HepG2 (cell line): ENCODE measurements around the gene LIN28B. TPM values are rescaled to one million over a fixed set of nuclear protein-coding genes. Genes with fewer than 3 reads are reported as not detected.
"Not testable (repeated sequence)": the region's sequence is repeated elsewhere in the genome, so short reads cannot be mapped to it uniquely, and the experiment has no call there.

Experiments
- ATAC-seq: fragments of 200-7000 bp; cut with Tn5 transposase; 3 replicates; pipeline ENCODE4 v1.9.1; 2020; ENCODE audit warnings: mild to moderate bottlenecking, moderate library complexity
- BruUV-seq: library from RNA; stranded (reverse); fragments of 400-500 nt; replicated peaks from 2 replicates; lab custom pipeline; 2021; lab: Mats Ljungman, UMichigan
- CTCF ChIA-PET: fragments of 300-600 bp; formaldehyde crosslinking; extraction: SDS; loops from one replicate; lab custom pipeline; 2021; ENCODE audit warnings: low total read pairs, inconsistent platforms, low intra/inter-chr PET ratio; lab: Yijun Ruan, JAX
- POLR2A ChIA-PET: fragments of 350-600 bp; sonication (Branson Sonifier 250); formaldehyde crosslinking; loops from one replicate; lab custom pipeline; 2020; ENCODE audit warnings: antibody characterized with exemption, inconsistent platforms; lab: Yijun Ruan, JAX
- DNase-seq: peaks from one replicate; pipeline ENCODE4 v3.0.0-alpha.2; 2015; ENCODE audit warnings: low spot score
- FAIRE-seq: peaks from 3 replicates; lab custom pipeline; 2011; peaks lifted over from hg19 to GRCh38; lab: Jason Lieb, UNC
- H2AFZ ChIP-seq: one replicate; pipeline ENCODE4 v1.6.1; 2011; ENCODE audit warnings: low read length, inconsistent platforms
- H3K27ac ChIP-seq: fragments of 300-600 bp; 3 replicates; pipeline ENCODE4 v1.8.0; 2011; ENCODE audit warnings: mixed run types, mild to moderate bottlenecking, mixed read lengths, low read length, inconsistent platforms; ENCODE audit not compliant: insufficient read depth; ENCODE audit errors: extremely low read length
- H3K27me3 ChIP-seq, 2 experiments: fragments of 200-600 bp in 1 of 2; 2 replicates in 1 of 2; 3 replicates in 1 of 2; pipeline versions ENCODE4 v1.6.0 to v1.8.0; 2011; ENCODE audit warnings: low read length in 2 of 2, mild to moderate bottlenecking in 2 of 2, moderate library complexity in 2 of 2, inconsistent platforms in 1 of 2; ENCODE audit not compliant: insufficient read depth in 2 of 2, control insufficient read depth in 1 of 2
- H3K36me3 ChIP-seq, 2 experiments: fragments of 200-600 bp in 1 of 2; replicated peaks in 1 of 2; 2 replicates in 1 of 2; 3 replicates in 1 of 2; pipeline versions ENCODE4 v1.5.1 to v1.8.0; 2011; ENCODE audit warnings: low read length in 2 of 2, inconsistent platforms in 1 of 2; ENCODE audit not compliant: insufficient read depth in 2 of 2, control insufficient read depth in 1 of 2
- H3K4me1 ChIP-seq: 2 replicates; pipeline ENCODE4 v1.5.1; 2012; ENCODE audit warnings: low read length, inconsistent platforms; ENCODE audit not compliant: insufficient read depth
- H3K4me2 ChIP-seq: 2 replicates; pipeline ENCODE4 v1.6.0; 2011; ENCODE audit warnings: low read depth, low read length, inconsistent platforms
- H3K4me3 ChIP-seq, 3 experiments: fragments of 200-600 bp in 1 of 3; sonication (generic), shearing (Covaris generic) in 1 of 3; replicated peaks in 1 of 3; 2 replicates each; pipeline ENCODE4 v1.5.1; 2011 to 2016; ENCODE audit warnings: low read length in 3 of 3, inconsistent platforms in 2 of 3, low read depth in 2 of 3, mild to moderate bottlenecking in 2 of 3, control low read depth in 1 of 3, mixed read lengths in 1 of 3; ENCODE audit not compliant: insufficient read depth in 1 of 3
- H3K79me2 ChIP-seq: one replicate; pipeline ENCODE4 v1.6.1; 2011; ENCODE audit warnings: low read length, inconsistent platforms; ENCODE audit not compliant: insufficient read depth
- H3K9ac ChIP-seq: 2 replicates; pipeline ENCODE4 v1.6.0; 2011; ENCODE audit warnings: mild to moderate bottlenecking, low read depth, low read length, inconsistent platforms; ENCODE audit not compliant: insufficient read depth
- H3K9me3 ChIP-seq: 2 replicates; pipeline ENCODE4 v1.5.1; 2012; ENCODE audit warnings: mild to moderate bottlenecking, low read length
- H4K20me1 ChIP-seq: 2 replicates; pipeline ENCODE4 v1.6.0; 2011; ENCODE audit warnings: inconsistent platforms, mild to moderate bottlenecking, low read length, moderate library complexity; ENCODE audit not compliant: insufficient read depth
- BHLHE40 ChIP-seq: IDR thresholded peaks from 2 replicates; pipeline ENCODE4 v1.6.1; 2011; ENCODE audit warnings: low read length, improper control_type of control experiment
- BORCS8-MEF2B ChIP-seq: sonication (generic); formaldehyde crosslinking; IDR thresholded peaks from 2 replicates; pipeline ENCODE4 v1.8.0; 2022; ENCODE audit warnings: mild to moderate bottlenecking, missing genetic modification reagents
- SYNCRIP ChIP-seq: fragments of 200-400 bp; formaldehyde crosslinking; IDR thresholded peaks from 2 replicates; pipeline ENCODE4 v1.6.1; 2018; ENCODE audit warnings: mild to moderate bottlenecking, low read depth, low read length; ENCODE audit not compliant: insufficient read depth
- TGIF2 ChIP-seq: IDR thresholded peaks from 2 replicates; pipeline ENCODE4 v1.6.1; 2016; ENCODE audit warnings: control low read depth, missing compliant biosample characterization
- YEATS4 ChIP-seq: sonication (generic); formaldehyde crosslinking; IDR thresholded peaks from 2 replicates; pipeline ENCODE4 v1.4.0; 2020; ENCODE audit warnings: missing genetic modification reagents, borderline replicate concordance
- ZKSCAN8 ChIP-seq: IDR thresholded peaks from 2 replicates; pipeline ENCODE4 v1.6.1; 2016; ENCODE audit warnings: borderline replicate concordance, missing genetic modification reagents, missing compliant biosample characterization
- WGBS: methylation state at CpG from one replicate; pipeline ENCODE4 v1.1.6; 2017; ENCODE audit warnings: low lambda C conversion rate; 5-methylcytosine and 5-hydroxymethylcytosine counted together
- in situ Hi-C: cut with HindIII; loops from 2 replicates; pipeline ENCODE4 v1.10.0; 2017; ENCODE audit warnings: low pct_unique_long_range_greater_than_20kb; ENCODE audit not compliant: extremely low pct_ligation_motif_present
- intact Hi-C: fragments of 100-400 bp; cut with micrococcal nuclease; formaldehyde crosslinking; loops from one replicate; pipeline ENCODE4 v1.10.0; 2022; ENCODE audit not compliant: unreplicated experiment
- polyA plus RNA-seq, 8 experiments: library from polyadenylated mRNA; depleted of rRNA in 3 of 8; stranded (reverse) in 7 of 8; unstranded in 1 of 8; fragments of >200 nt; fragmentation: Illumina TruSeq in 4 of 8; extraction: Trizol in 4 of 8; gene quantifications; 2 replicates each; pipeline versions ENCODE4 v1.2.1 to v1.2.3, GENCODE V29; 2011 to 2016; ENCODE audit warnings: low read depth in 4 of 8, missing spikeins in 1 of 8, mixed read lengths in 1 of 8; ENCODE audit not compliant: insufficient read depth in 1 of 8
- total RNA-seq, 5 experiments: library from RNA; depleted of rRNA; stranded (reverse); fragments of >200 nt; fragmentation: Illumina TruSeq; extraction: Trizol; gene quantifications; 2 replicates each; pipeline ENCODE4 v1.2.3, GENCODE V29; 2016; ENCODE audit warnings: low read depth in 1 of 5
- TF ChIP-seq, protein P1 (sequence below): sonication (generic); formaldehyde crosslinking; IDR thresholded peaks from 2 replicates; pipeline ENCODE4 v1.4.0; 2020; ENCODE audit warnings: missing genetic modification reagents, borderline replicate concordance

The LIN28B gene
- total and polyA plus RNA-seq, 2 of the 13 experiments (the other 11 are each of a cell fraction or from before 2014, with no cell fraction given), result 14.5 to 56.8 TPM

DNA sequence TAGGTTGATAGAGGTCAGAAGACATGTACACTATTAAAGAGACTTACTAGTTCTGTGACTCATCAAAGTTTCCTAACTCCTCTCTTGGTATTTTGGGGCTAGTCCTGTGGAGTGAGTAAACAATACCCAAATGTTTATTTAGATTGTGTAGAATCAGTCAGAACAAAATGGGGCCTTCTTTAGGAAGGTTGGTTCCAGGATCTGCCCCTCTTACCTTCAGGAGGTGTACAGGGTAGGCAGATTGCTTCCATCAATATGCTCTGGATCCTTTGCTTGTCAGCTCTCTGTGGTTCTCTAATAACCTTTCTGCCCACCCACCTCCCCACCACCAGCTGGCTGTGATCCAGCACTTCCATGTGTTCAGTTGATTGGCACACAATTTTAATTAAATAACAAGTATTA lies 115.9 kb downstream of the LIN28B start (continued):
- TF ChIP-seq, protein P1, sequence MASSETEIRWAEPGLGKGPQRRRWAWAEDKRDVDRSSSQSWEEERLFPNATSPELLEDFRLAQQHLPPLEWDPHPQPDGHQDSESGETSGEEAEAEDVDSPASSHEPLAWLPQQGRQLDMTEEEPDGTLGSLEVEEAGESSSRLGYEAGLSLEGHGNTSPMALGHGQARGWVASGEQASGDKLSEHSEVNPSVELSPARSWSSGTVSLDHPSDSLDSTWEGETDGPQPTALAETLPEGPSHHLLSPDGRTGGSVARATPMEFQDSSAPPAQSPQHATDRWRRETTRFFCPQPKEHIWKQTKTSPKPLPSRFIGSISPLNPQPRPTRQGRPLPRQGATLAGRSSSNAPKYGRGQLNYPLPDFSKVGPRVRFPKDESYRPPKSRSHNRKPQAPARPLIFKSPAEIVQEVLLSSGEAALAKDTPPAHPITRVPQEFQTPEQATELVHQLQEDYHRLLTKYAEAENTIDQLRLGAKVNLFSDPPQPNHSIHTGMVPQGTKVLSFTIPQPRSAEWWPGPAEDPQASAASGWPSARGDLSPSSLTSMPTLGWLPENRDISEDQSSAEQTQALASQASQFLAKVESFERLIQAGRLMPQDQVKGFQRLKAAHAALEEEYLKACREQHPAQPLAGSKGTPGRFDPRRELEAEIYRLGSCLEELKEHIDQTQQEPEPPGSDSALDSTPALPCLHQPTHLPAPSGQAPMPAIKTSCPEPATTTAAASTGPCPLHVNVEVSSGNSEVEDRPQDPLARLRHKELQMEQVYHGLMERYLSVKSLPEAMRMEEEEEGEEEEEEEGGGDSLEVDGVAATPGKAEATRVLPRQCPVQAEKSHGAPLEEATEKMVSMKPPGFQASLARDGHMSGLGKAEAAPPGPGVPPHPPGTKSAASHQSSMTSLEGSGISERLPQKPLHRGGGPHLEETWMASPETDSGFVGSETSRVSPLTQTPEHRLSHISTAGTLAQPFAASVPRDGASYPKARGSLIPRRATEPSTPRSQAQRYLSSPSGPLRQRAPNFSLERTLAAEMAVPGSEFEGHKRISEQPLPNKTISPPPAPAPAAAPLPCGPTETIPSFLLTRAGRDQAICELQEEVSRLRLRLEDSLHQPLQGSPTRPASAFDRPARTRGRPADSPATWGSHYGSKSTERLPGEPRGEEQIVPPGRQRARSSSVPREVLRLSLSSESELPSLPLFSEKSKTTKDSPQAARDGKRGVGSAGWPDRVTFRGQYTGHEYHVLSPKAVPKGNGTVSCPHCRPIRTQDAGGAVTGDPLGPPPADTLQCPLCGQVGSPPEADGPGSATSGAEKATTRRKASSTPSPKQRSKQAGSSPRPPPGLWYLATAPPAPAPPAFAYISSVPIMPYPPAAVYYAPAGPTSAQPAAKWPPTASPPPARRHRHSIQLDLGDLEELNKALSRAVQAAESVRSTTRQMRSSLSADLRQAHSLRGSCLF (CRISPR knock-in tag), result no peak
- TF ChIP-seq ZKSCAN8, result no peak
- no peak for TF ChIP-seq SYNCRIP
- no peak for TF ChIP-seq YEATS4 (CRISPR knock-in tag)
- TF ChIP-seq, all 625 proteins: peak for 7

DNA sequence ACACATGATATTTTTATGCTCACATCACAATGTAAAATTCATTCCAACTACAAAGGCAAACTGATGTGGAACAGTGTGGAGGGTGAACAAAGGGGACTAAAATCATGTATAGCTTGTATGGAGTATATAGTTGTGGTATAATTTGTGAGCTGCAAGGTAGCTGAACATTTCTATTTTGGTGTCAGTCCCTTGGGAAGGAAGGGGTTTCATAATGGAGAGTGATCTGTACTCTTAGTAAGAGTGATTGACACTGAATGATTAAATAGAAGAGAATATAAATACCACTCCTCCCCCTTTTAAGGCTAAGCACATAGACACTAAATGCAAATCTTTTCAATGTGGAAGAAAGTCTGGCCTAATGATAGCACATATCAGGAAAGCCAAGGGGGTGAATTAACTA lies 118.3 kb downstream of the LIN28B start:
- peaks cover 7% of the 10 kb centered on the region for H3K79me2 ChIP-seq
- intact Hi-C loops, result loop anchor here (5.0 kb wide), 1 partner anchor 393 kb away; no protein-coding TSS in a partner anchor
- no peak for DNase-seq
- H2AFZ ChIP-seq, result no peak overlapping the region
- peaks cover 2 to 9% of the 10 kb centered on the region in 2 experiments for H3K36me3 ChIP-seq
- H4K20me1 ChIP-seq, result no peaks in the 10 kb centered on the region
- no peak overlapping the region for H3K27ac ChIP-seq
- H3K4me2 ChIP-seq, result no peak overlapping the region
- no peaks in the 10 kb centered on the region for H3K9me3 ChIP-seq
- H3K4me3 ChIP-seq, result no peak overlapping the region
- TF ChIP-seq TGIF2 (CRISPR knock-in tag), result no peak
- no peak for TF ChIP-seq BHLHE40
- no peak for TF ChIP-seq BORCS8-MEF2B
- no peak for FAIRE-seq
- no peaks in the 10 kb centered on the region; a peak in 1 of 5 replicates for H3K27me3 ChIP-seq
- no peak overlapping the region for H3K9ac ChIP-seq
- no peak for ATAC-seq
- in situ Hi-C loops, result loop anchor here (5.0 kb wide), 1 partner anchor 133 kb away; no protein-coding TSS in a partner anchor
- BruUV-seq, result no TSS peak
- ChIA-PET POLR2A (no interaction called here), CTCF (no interaction called here)
- H3K4me1 ChIP-seq, result peaks cover 30% of the 10 kb centered on the region

GRCh38 chr6:105076418-105076817 lies 119.5 kb downstream of the LIN28B start:
- H3K4me3 ChIP-seq, H3K9ac ChIP-seq, POLR2A ChIA-PET, DNase-seq, H3K9me3 ChIP-seq, ATAC-seq, H4K20me1 ChIP-seq, H3K27me3 ChIP-seq, H3K27ac ChIP-seq, H3K79me2 ChIP-seq, H2AFZ ChIP-seq, H3K4me2 ChIP-seq, BruUV-seq, FAIRE-seq: not testable (repeated sequence)
- 97% methylated on average over 8 of the region's 8 CpGs for WGBS
- CTCF ChIA-PET, result interaction anchor here (2.3 kb wide), 1 partner anchor 135 kb away, joined by 33 read pairs; no protein-coding TSS in a partner anchor
- peaks cover 20% of the 10 kb centered on the region for H3K4me1 ChIP-seq
- in situ Hi-C loops, result loop anchor here (5.0 kb wide), 1 partner anchor 134 kb away; no protein-coding TSS in a partner anchor
- intact Hi-C loops, result loop anchor here (5.0 kb wide), 1 partner anchor 394 kb away; no protein-coding TSS in a partner anchor
- peaks cover 2 to 15% of the 10 kb centered on the region in 2 experiments for H3K36me3 ChIP-seq
